Smooth muscle cell (in vitro differentiated cells): ENCODE results near the gene BCKDHB. TPM values are rescaled to one million over a fixed set of nuclear protein-coding genes. Genes with fewer than 3 reads are reported as not detected.

Experiments
- DNase-seq: peaks from one replicate; lab custom pipeline; 2025; ENCODE audit not compliant: unreplicated experiment; lab: John Stamatoyannopoulos, UW
- H2AFZ ChIP-seq: fragments of 200-600 bp; sonication (generic); 2 replicates; pipeline ENCODE4 v1.6.0; 2016; ENCODE audit warnings: antibody characterized with exemption, low read depth, mild to moderate bottlenecking
- H3F3A ChIP-seq: fragments of 200-600 bp; sonication (generic); 2 replicates; pipeline ENCODE4 v1.6.0; 2017; ENCODE audit warnings: antibody characterized with exemption, low read depth
- H3K27ac ChIP-seq: fragments of 200-600 bp; sonication (generic); 2 replicates; pipeline ENCODE4 v1.5.1; 2016; ENCODE audit warnings: low read depth, mild to moderate bottlenecking
- H3K27me3 ChIP-seq: fragments of 200-600 bp; sonication (generic); 2 replicates; pipeline ENCODE4 v1.6.1; 2016; ENCODE audit warnings: low read depth, mild to moderate bottlenecking
- H3K36me3 ChIP-seq: fragments of 200-600 bp; sonication (generic); 2 replicates; pipeline ENCODE4 v1.5.1; 2016; ENCODE audit warnings: low read depth
- H3K4me1 ChIP-seq: fragments of 200-600 bp; sonication (generic); 2 replicates; pipeline ENCODE4 v1.5.1; 2016; ENCODE audit warnings: low read depth
- H3K4me2 ChIP-seq: fragments of 200-600 bp; sonication (generic); 2 replicates; pipeline ENCODE4 v1.6.0; 2016; ENCODE audit warnings: mild to moderate bottlenecking
- H3K4me3 ChIP-seq: fragments of 200-600 bp; sonication (generic); 2 replicates; pipeline ENCODE4 v1.5.1; 2016; ENCODE audit warnings: mild to moderate bottlenecking
- H3K79me2 ChIP-seq: fragments of 200-600 bp; sonication (generic); 2 replicates; pipeline ENCODE4 v1.6.0; 2016; ENCODE audit warnings: low read depth, mild to moderate bottlenecking
- H3K9ac ChIP-seq: fragments of 200-600 bp; sonication (generic); 2 replicates; pipeline ENCODE4 v1.6.0; 2016; ENCODE audit warnings: low read depth
- H3K9me3 ChIP-seq: fragments of 200-600 bp; sonication (generic); replicated peaks from 2 replicates; pipeline ENCODE4 v1.5.1; 2016; ENCODE audit warnings: low read depth
- H4K20me1 ChIP-seq: fragments of 200-600 bp; sonication (generic); 2 replicates; pipeline ENCODE4 v1.6.0; 2016; ENCODE audit warnings: low read depth
- WGBS: methylation state at CpG from one replicate; pipeline ENCODE4 v1.1.7; 2016; ENCODE audit warnings: low lambda C conversion rate; 5-methylcytosine and 5-hydroxymethylcytosine counted together
- polyA plus RNA-seq: library from polyadenylated mRNA; unstranded; fragments of >200 nt; fragmentation: Nextera tagmentation; extraction: Ambion mirVana; gene quantifications from 2 replicates; pipeline ENCODE4 v1.2.1, GENCODE V29; 2016
- total RNA-seq: library from RNA; depleted of rRNA; stranded (reverse); fragments of >200 nt; gene quantifications from 2 replicates; pipeline ENCODE4 v1.2.3, GENCODE V29; 2014
- TF ChIP-seq, protein P1 (sequence below): fragments of 200-600 bp; sonication (generic); IDR thresholded peaks from 2 replicates; pipeline ENCODE4 v1.5.1; 2017; ENCODE audit warnings: borderline replicate concordance, mild to moderate bottlenecking, antibody characterized with exemption; ENCODE audit not compliant: insufficient read depth, poor library complexity, severe bottlenecking

The BCKDHB gene
- total and polyA plus RNA-seq, 2 experiments from 2014 or later: 10.2 to 19.7 TPM

DNA sequence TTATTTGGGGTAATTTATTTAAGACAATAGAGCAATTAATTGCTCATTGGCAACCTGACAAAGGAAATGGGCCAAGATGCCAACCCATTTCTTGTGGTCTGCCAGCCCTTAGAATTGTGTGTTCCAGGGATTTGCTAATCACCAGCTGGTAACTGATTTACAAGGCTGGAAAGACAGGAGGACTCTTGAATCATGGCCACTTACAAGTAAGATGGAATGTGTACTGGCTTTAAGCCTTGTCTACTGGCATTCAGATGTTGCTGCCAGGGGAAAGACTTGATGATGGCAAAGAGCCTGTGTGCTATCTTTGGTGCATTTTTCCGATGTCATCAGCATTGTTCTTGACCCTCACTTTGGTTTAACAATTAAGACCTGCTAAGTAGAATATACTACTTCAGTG, 91.0 kb downstream of the BCKDHB start:
- no peak for DNase-seq
- no peaks in the 10 kb centered on the region for H3K4me1 ChIP-seq
- no peak overlapping the region for H3K4me2 ChIP-seq
- H3K36me3 ChIP-seq: no peaks in the 10 kb centered on the region
- no peak overlapping the region for H3K4me3 ChIP-seq
- no peaks in the 10 kb centered on the region for H4K20me1 ChIP-seq
- no peaks in the 10 kb centered on the region for H3K9me3 ChIP-seq
- H3K27me3 ChIP-seq: no peaks in the 10 kb centered on the region
- 82% methylated on average over 1 of the region's 1 CpG for WGBS
- no peak overlapping the region for H2AFZ ChIP-seq
- H3K9ac ChIP-seq: no peak overlapping the region
- no peaks in the 10 kb centered on the region for H3F3A ChIP-seq
- TF ChIP-seq, protein P1, sequence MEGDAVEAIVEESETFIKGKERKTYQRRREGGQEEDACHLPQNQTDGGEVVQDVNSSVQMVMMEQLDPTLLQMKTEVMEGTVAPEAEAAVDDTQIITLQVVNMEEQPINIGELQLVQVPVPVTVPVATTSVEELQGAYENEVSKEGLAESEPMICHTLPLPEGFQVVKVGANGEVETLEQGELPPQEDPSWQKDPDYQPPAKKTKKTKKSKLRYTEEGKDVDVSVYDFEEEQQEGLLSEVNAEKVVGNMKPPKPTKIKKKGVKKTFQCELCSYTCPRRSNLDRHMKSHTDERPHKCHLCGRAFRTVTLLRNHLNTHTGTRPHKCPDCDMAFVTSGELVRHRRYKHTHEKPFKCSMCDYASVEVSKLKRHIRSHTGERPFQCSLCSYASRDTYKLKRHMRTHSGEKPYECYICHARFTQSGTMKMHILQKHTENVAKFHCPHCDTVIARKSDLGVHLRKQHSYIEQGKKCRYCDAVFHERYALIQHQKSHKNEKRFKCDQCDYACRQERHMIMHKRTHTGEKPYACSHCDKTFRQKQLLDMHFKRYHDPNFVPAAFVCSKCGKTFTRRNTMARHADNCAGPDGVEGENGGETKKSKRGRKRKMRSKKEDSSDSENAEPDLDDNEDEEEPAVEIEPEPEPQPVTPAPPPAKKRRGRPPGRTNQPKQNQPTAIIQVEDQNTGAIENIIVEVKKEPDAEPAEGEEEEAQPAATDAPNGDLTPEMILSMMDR: no peak
- H3K79me2 ChIP-seq: no peaks in the 10 kb centered on the region
- no peak overlapping the region for H3K27ac ChIP-seq

DNA sequence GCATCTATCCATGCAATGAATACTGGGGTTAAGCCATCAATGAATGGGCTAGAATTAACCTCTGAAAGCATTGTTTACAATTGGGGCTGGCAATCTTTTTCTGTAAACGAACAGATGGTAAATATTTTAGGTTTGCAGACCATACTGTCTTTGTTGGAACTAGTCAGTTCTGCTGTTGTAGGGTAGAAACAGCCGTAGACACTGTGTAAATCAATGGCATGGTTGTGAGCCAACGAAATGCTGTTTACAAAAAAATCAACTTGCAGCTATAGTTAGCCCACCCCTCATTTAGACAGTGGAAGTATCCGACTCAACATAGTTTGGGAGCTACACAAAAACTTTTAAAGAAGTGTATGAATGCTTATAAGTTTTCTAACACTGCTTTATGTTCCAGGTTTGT, 91.5 kb downstream of the BCKDHB start:
- H3K4me3 ChIP-seq: no peak overlapping the region
- WGBS: 94% methylated on average over 4 of the region's 4 CpGs
- TF ChIP-seq, protein P1: no peak
- H3K4me2 ChIP-seq: no peak overlapping the region
- H3K79me2 ChIP-seq: no peaks in the 10 kb centered on the region
- no peak overlapping the region for H2AFZ ChIP-seq
- no peaks in the 10 kb centered on the region for H3K9me3 ChIP-seq
- H3K4me1 ChIP-seq: no peaks in the 10 kb centered on the region
- no peaks in the 10 kb centered on the region for H3K36me3 ChIP-seq
- H3K9ac ChIP-seq: no peak overlapping the region
- DNase-seq: no peak
- H4K20me1 ChIP-seq: no peaks in the 10 kb centered on the region
- H3K27me3 ChIP-seq: no peaks in the 10 kb centered on the region
- H3K27ac ChIP-seq: no peak overlapping the region
- no peaks in the 10 kb centered on the region for H3F3A ChIP-seq

DNA sequence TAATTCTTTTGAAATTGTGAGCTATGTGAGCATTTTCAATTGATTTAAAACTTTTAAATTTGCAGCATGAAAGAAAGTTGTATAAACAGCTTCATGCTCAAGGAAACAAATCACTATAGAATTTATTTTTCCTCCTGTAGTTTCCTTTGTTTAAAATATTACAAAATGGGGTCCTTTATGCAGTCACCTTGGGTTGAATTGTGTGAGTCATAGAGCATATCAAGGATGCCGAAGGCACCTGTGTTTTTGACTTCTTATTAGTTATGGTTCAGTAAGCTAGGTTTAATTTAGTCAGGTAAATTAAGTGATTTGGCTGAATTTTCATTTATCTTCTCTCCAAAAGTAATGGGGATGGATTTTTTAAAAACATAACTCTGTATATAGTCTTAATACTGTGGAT, 96.8 kb downstream of the BCKDHB start:
- 100% methylated on average over 1 of the region's 1 CpG for WGBS

DNA sequence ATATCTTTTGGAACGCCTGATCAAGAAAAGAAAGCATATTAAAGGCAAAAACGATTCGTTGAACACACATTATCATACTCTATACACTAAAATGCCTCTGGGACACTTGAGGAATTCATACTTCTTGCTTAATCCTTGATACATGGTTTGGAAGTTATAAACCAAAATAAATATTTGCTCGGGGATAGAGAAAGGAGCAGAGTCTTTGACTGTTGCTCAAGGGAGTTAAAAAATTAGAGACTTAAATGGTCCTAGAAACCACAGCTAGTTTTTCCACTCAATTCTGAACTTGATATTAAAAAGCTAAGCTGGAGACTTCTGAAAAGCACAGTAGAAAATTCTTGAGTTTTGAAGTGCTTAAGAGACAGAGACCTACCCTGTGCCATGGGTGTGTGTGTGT, 98.9 kb downstream of the BCKDHB start:
- no peaks in the 10 kb centered on the region for H3K9me3 ChIP-seq

More for the DNA sequence above, 96.8 kb downstream of the BCKDHB start:
- Histone ChIP-seq H3K27me3 (no peaks in the 10 kb centered on the region), H3K9ac (no peak overlapping the region), H3K4me1 (peaks cover 8% of the 10 kb centered on the region), H3K27ac (no peak overlapping the region), H2AFZ (no peak overlapping the region), H3F3A (no peaks in the 10 kb centered on the region), H3K4me2 (no peak overlapping the region), H3K9me3 (no peaks in the 10 kb centered on the region), H3K36me3 (no peaks in the 10 kb centered on the region), H3K4me3 (no peak overlapping the region), H3K79me2 (no peaks in the 10 kb centered on the region), H4K20me1 (no peaks in the 10 kb centered on the region)
- TF ChIP-seq, protein P1: no peak
- no peak for DNase-seq

More for the DNA sequence above, 98.9 kb downstream of the BCKDHB start:
- Histone ChIP-seq H3K4me2 (no peak overlapping the region), H3K4me3 (no peak overlapping the region), H2AFZ (no peak overlapping the region), H3F3A (no peaks in the 10 kb centered on the region), H3K79me2 (no peaks in the 10 kb centered on the region), H3K27me3 (no peaks in the 10 kb centered on the region), H3K9ac (no peak overlapping the region), H3K27ac (no peak overlapping the region), H3K36me3 (no peaks in the 10 kb centered on the region), H4K20me1 (no peaks in the 10 kb centered on the region), H3K4me1 (peaks cover 13% of the 10 kb centered on the region)
- TF ChIP-seq, protein P1: no peak
- DNase-seq: no peak
- WGBS: 98% methylated on average over 4 of the region's 4 CpGs
